HG03060 (cell line): Measurements from ENCODE around the gene ITIH5.

Source experiments
- ATAC-seq: cut with Tn5 transposase; IDR thresholded peaks from one replicate; pipeline ENCODE4 v1.9.1; 2021; ENCODE audit warnings: low read depth, moderate number of reproducible peaks; ENCODE audit not compliant: unreplicated experiment

The ITIH5 gene

GRCh38 chr10:7558036-7558435 lies 108.7 kb downstream of the ITIH5 start:
- no peak for ATAC-seq

- no peak for ATAC-seq
Measured at GRCh38 chr10:7553531-7553930, 113.2 kb downstream of the ITIH5 start.

GRCh38 chr10:7551950-7552716 lies 114.6 kb downstream of the ITIH5 start:
- ATAC-seq = no peak

- no peak for ATAC-seq
Measured at GRCh38 chr10:7551289-7551688, 115.5 kb downstream of the ITIH5 start.

- no peak for ATAC-seq
Measured at GRCh38 chr10:7550013-7550412, 116.8 kb downstream of the ITIH5 start.

GRCh38 chr10:7547829-7548228 lies 118.9 kb downstream of the ITIH5 start:
- ATAC-seq = no peak

GRCh38 chr10:7547206-7547605 lies 119.6 kb downstream of the ITIH5 start:
- no peak for ATAC-seq

GRCh38 chr10:7546385-7546967 lies 120.3 kb downstream of the ITIH5 start:
- no peak for ATAC-seq

- ATAC-seq = no peak
Measured at GRCh38 chr10:7545792-7546191, 121.0 kb downstream of the ITIH5 start.

- ATAC-seq = no peak
Measured at GRCh38 chr10:7545261-7545660, 121.5 kb downstream of the ITIH5 start.

GRCh38 chr10:7544203-7544602 lies 122.6 kb downstream of the ITIH5 start:
- ATAC-seq = no peak

GRCh38 chr10:7542189-7542914 lies 124.4 kb downstream of the ITIH5 start:
- ATAC-seq = no peak

GRCh38 chr10:7541137-7542087 lies 125.4 kb downstream of the ITIH5 start:
- no peak for ATAC-seq

- ATAC-seq = no peak
Measured at GRCh38 chr10:7538970-7539654, 127.7 kb downstream of the ITIH5 start.

- no peak for ATAC-seq
Measured at GRCh38 chr10:7537126-7537525, 129.6 kb downstream of the ITIH5 start.

- ATAC-seq = no peak
Measured at GRCh38 chr10:7534480-7534852, 132.3 kb downstream of the ITIH5 start.

- ATAC-seq = no peak
Measured at GRCh38 chr10:7533657-7534479, 132.9 kb downstream of the ITIH5 start.

- no peak for ATAC-seq
Measured at GRCh38 chr10:7532723-7533498, 133.9 kb downstream of the ITIH5 start.
